Tibial artery (tissue), 4 donors: Measurements from ENCODE around the gene PPP3R2.

Experiments
- DNase-seq, 2 donors: peaks; one replicate each; pipeline ENCODE4 v3.0.0-alpha.2; 2019
- H3K27ac ChIP-seq, 2 donors: fragments of 200-600 bp; sonication (generic) in 1 of 2; 1 replicate in 1 of 2; 2 replicates in 1 of 2; pipeline ENCODE4 v1.5.1; 2018 to 2019; ENCODE audit warnings: mild to moderate bottlenecking in 1 of 2
- H3K27me3 ChIP-seq, 2 donors: fragments of 200-600 bp; sonication (generic) in 1 of 2; one replicate each; pipeline versions ENCODE4 v1.5.1 to v1.6.0; 2016 to 2019
- H3K36me3 ChIP-seq, 3 donors: fragments of 200-600 bp; sonication (generic) in 2 of 3; one replicate each; pipeline ENCODE4 v1.5.1; 2016 to 2019; ENCODE audit warnings: mild to moderate bottlenecking in 2 of 3
- H3K4me1 ChIP-seq, 4 donors: fragments of 200-600 bp; sonication (generic) in 2 of 4; 1 replicate in 3 of 4; 2 replicates in 1 of 4; pipeline ENCODE4 v1.5.1; 2016 to 2019
- H3K4me3 ChIP-seq, 2 donors: fragments of 200-600 bp; sonication (generic) in 1 of 2; 1 replicate in 1 of 2; 2 replicates in 1 of 2; pipeline ENCODE4 v1.5.1; 2018 to 2019; ENCODE audit warnings: mild to moderate bottlenecking in 2 of 2
- H3K9me3 ChIP-seq, 3 donors: fragments of 200-600 bp; sonication (generic) in 1 of 3; one replicate each; pipeline ENCODE4 v1.5.1; 2016 to 2019
- CTCF ChIP-seq, 2 experiments: fragments of 200-600 bp in 1 of 2; fragments of 450-650 bp in 1 of 2; IDR thresholded peaks; one replicate each; pipeline ENCODE4 v1.5.1; 2017 to 2019; ENCODE audit warnings: antibody characterized with exemption in 2 of 2, mild to moderate bottlenecking in 1 of 2, moderate library complexity in 1 of 2
- intact Hi-C: fragments of 100-400 bp; cut with DNase I; formaldehyde crosslinking; loops from one replicate; pipeline ENCODE4 v1.15.0; 2023; ENCODE audit warnings: low total_unique reads

PPP3R2 gene

GRCh38 chr9:101578378-101578777 is 16.4 kb downstream of the PPP3R2 start:
- Histone ChIP-seq H3K27ac (no peak overlapping the region), H3K4me3 (no peak overlapping the region), H3K36me3 (no peaks in the 10 kb centered on the region), H3K4me1 (no peaks in the 10 kb centered on the region), H3K27me3 (no peaks in the 10 kb centered on the region), H3K9me3 (no peaks in the 10 kb centered on the region)
- no peak for TF ChIP-seq CTCF (IDR thresholded peaks at IDR 0.05)
- intact Hi-C loops, result no loop called here
- DNase-seq, result no peak

- intact Hi-C loops, result no loop called here
- TF ChIP-seq CTCF (IDR thresholded peaks at IDR 0.05), result no peak
- no peak for DNase-seq
These were observed 19.9 kb downstream of the PPP3R2 start for GRCh38 chr9:101574731-101575333.

GRCh38 chr9:101572316-101572715 is 22.5 kb downstream of the PPP3R2 start:
- TF ChIP-seq CTCF (IDR thresholded peaks at IDR 0.05), result no peak
- intact Hi-C loops, result no loop called here
- Histone ChIP-seq H3K4me3 (no peak overlapping the region), H3K9me3 (no peaks in the 10 kb centered on the region), H3K27me3 (no peaks in the 10 kb centered on the region), H3K27ac (no peak overlapping the region), H3K36me3 (peaks cover 12 to 36% (median 16%) of the 10 kb centered on the region in 3 donors), H3K4me1 (no peaks in the 10 kb centered on the region)
- no peak for DNase-seq

More at GRCh38 chr9:101574731-101575333, 19.9 kb downstream of the PPP3R2 start:
- peaks cover 5 to 11% (median 8%) of the 10 kb centered on the region in 3 donors for H3K36me3 ChIP-seq
- no peaks in the 10 kb centered on the region for H3K4me1 ChIP-seq
- H3K9me3 ChIP-seq, result no peaks in the 10 kb centered on the region
- no peaks in the 10 kb centered on the region for H3K27me3 ChIP-seq
- no peak overlapping the region for H3K4me3 ChIP-seq
- no peak overlapping the region for H3K27ac ChIP-seq

- H3K27ac ChIP-seq, result no peak overlapping the region
- H3K9me3 ChIP-seq, result no peaks in the 10 kb centered on the region
- intact Hi-C loops, result no loop called here
- DNase-seq, result no peak
- peaks cover 22 to 47% (median 26%) of the 10 kb centered on the region in 3 donors for H3K36me3 ChIP-seq
- no peaks in the 10 kb centered on the region for H3K27me3 ChIP-seq
- TF ChIP-seq CTCF (IDR thresholded peaks at IDR 0.05), result no peak
- no peaks in the 10 kb centered on the region for H3K4me1 ChIP-seq
- no peak overlapping the region for H3K4me3 ChIP-seq
These were observed 23.7 kb downstream of the PPP3R2 start for GRCh38 chr9:101571114-101571513.

- intact Hi-C loops, result no loop called here
- Histone ChIP-seq H3K27me3 (no peaks in the 10 kb centered on the region), H3K9me3 (no peaks in the 10 kb centered on the region), H3K4me3 (no peak overlapping the region), H3K4me1 (no peaks in the 10 kb centered on the region), H3K27ac (no peak overlapping the region), H3K36me3 (peaks cover 24 to 59% (median 38%) of the 10 kb centered on the region in 3 donors)
- no peak for DNase-seq
- no peak for TF ChIP-seq CTCF (IDR thresholded peaks at IDR 0.05)
These were observed 24.8 kb downstream of the PPP3R2 start for GRCh38 chr9:101569741-101570501.
